IMR-90 (cell line): Measurements from ENCODE around the gene WARS2. TPM values are rescaled to one million over a fixed set of nuclear protein-coding genes. Genes with fewer than 3 reads are reported as not detected.

ENCODE experiments used
- ATAC-seq: fragments of 200-7000 bp; cut with Tn5 transposase; 2 replicates; pipeline ENCODE4 v1.9.1; 2020; ENCODE audit warnings: low read depth, mild to moderate bottlenecking, moderate library complexity
- BruUV-seq: library from RNA; stranded (reverse); fragments of 400-500 nt; replicated peaks from 2 replicates; lab custom pipeline; 2021; lab: Mats Ljungman, UMichigan
- CTCF ChIA-PET: fragments of 300-600 bp; formaldehyde crosslinking; extraction: SDS; loops from one replicate; lab custom pipeline; 2021; ENCODE audit warnings: antibody characterized with exemption; lab: Yijun Ruan, JAX
- POLR2A ChIA-PET: fragments of 300-600 bp; sonication (Branson Sonifier 250); formaldehyde crosslinking; loops from one replicate; lab custom pipeline; 2022; ENCODE audit warnings: antibody characterized with exemption; ENCODE audit not compliant: unreplicated experiment; lab: Charles Lee
- DNase-seq: peaks from one replicate; pipeline ENCODE4 v3.0.0; 2013
- H2AFZ ChIP-seq: replicated peaks from 2 replicates; pipeline ENCODE3; 2013; ENCODE audit warnings: low read length, mild to moderate bottlenecking; ENCODE audit not compliant: poor library complexity
- H2AK5ac ChIP-seq: 2 replicates; pipeline ENCODE4 v1.6.1; 2013; ENCODE audit warnings: low read depth, low read length, inconsistent platforms
- H2AK9ac ChIP-seq: replicated peaks from 2 replicates; pipeline ENCODE3; 2013; ENCODE audit warnings: mild to moderate bottlenecking, low read depth, low read length, moderate library complexity; ENCODE audit not compliant: poor library complexity
- H2BK120ac ChIP-seq: 2 replicates; pipeline ENCODE4 v1.6.1; 2013; ENCODE audit warnings: low read depth, low read length, inconsistent platforms
- H2BK15ac ChIP-seq: 3 replicates; pipeline ENCODE4 v1.6.1; 2013; ENCODE audit warnings: low read depth, low read length, inconsistent platforms
- H2BK20ac ChIP-seq: 2 replicates; pipeline ENCODE4 v1.6.1; 2013; ENCODE audit warnings: low read depth, mild to moderate bottlenecking, inconsistent platforms, low read length, moderate library complexity
- H2BK5ac ChIP-seq: 2 replicates; pipeline ENCODE4 v1.6.1; 2013; ENCODE audit warnings: mild to moderate bottlenecking, low read depth, low read length, inconsistent platforms; ENCODE audit not compliant: poor library complexity, severe bottlenecking
- H3K14ac ChIP-seq: replicated peaks from 2 replicates; pipeline ENCODE4 v1.6.1; 2013; ENCODE audit warnings: low read depth, low read length, inconsistent platforms
- H3K18ac ChIP-seq: 2 replicates; pipeline ENCODE4 v1.6.1; 2013; ENCODE audit warnings: low read depth, low read length, control low read depth
- H3K23ac ChIP-seq: 2 replicates; pipeline ENCODE4 v1.6.1; 2013; ENCODE audit warnings: low read depth, low read length, inconsistent platforms
- H3K27ac ChIP-seq: 2 replicates; pipeline ENCODE4 v1.5.1; 2013; ENCODE audit warnings: mild to moderate bottlenecking, control low read depth, low read length; ENCODE audit not compliant: insufficient read depth
- H3K27me3 ChIP-seq: 2 replicates; pipeline ENCODE4 v1.6.1; 2013; ENCODE audit warnings: low read length; ENCODE audit not compliant: control insufficient read depth, insufficient read depth
- H3K36me3 ChIP-seq: 2 replicates; pipeline ENCODE4 v1.6.1; 2013; ENCODE audit warnings: low read length, mixed read lengths; ENCODE audit not compliant: control insufficient read depth, insufficient read depth
- H3K4ac ChIP-seq: 2 replicates; pipeline ENCODE4 v1.6.1; 2013; ENCODE audit warnings: low read depth, low read length, inconsistent platforms
- H3K4me1 ChIP-seq: 2 replicates; pipeline ENCODE4 v1.6.1; 2013; ENCODE audit warnings: low read length, mixed read lengths; ENCODE audit not compliant: control insufficient read depth, insufficient read depth
- H3K4me2 ChIP-seq: 2 replicates; pipeline ENCODE4 v1.6.1; 2013; ENCODE audit warnings: low read depth, mild to moderate bottlenecking, control low read depth, low read length, moderate library complexity
- H3K4me3 ChIP-seq: 2 replicates; pipeline ENCODE4 v1.5.1; 2013; ENCODE audit warnings: low read depth, mild to moderate bottlenecking, control low read depth, low read length, moderate library complexity; ENCODE audit not compliant: insufficient read depth
- H3K56ac ChIP-seq: 2 replicates; pipeline ENCODE4 v1.6.1; 2013; ENCODE audit warnings: low read length, inconsistent platforms; ENCODE audit not compliant: insufficient read depth; ENCODE audit errors: extremely low read depth
- H3K79me1 ChIP-seq, 2 experiments: 2 replicates each; pipeline ENCODE4 v1.6.1; 2013; ENCODE audit warnings: low read length in 2 of 2, inconsistent platforms in 1 of 2, low read depth in 1 of 2
- H3K9ac ChIP-seq: 2 replicates; pipeline ENCODE4 v1.6.1; 2013; ENCODE audit warnings: low read depth, low read length, control low read depth
- H3K9me1 ChIP-seq: 2 replicates; pipeline ENCODE4 v1.6.1; 2013; ENCODE audit warnings: low read length, inconsistent platforms; ENCODE audit not compliant: insufficient read depth
- H3K9me3 ChIP-seq: 2 replicates; pipeline ENCODE4 v1.6.1; 2013; ENCODE audit warnings: low read length; ENCODE audit not compliant: control insufficient read depth, insufficient read depth
- H4K20me1 ChIP-seq: 2 replicates; pipeline ENCODE4 v1.6.1; 2013; ENCODE audit warnings: low read length, inconsistent platforms; ENCODE audit not compliant: insufficient read depth
- H4K5ac ChIP-seq: 2 replicates; pipeline ENCODE4 v1.6.1; 2013; ENCODE audit warnings: mild to moderate bottlenecking, low read depth, low read length, control low read depth
- H4K8ac ChIP-seq, 2 experiments: 2 replicates each; pipeline ENCODE4 v1.6.1; 2013; ENCODE audit warnings: low read depth in 2 of 2, low read length in 2 of 2, control low read depth in 1 of 2, inconsistent platforms in 1 of 2
- H4K91ac ChIP-seq: 2 replicates; pipeline ENCODE4 v1.6.1; 2013; ENCODE audit warnings: low read depth, low read length, inconsistent platforms; ENCODE audit not compliant: insufficient read depth
- CEBPB ChIP-seq: IDR thresholded peaks from 2 replicates; pipeline ENCODE4 v1.6.1; 2012; ENCODE audit warnings: low read depth, low read length, improper control_type of control experiment
- CHD1 ChIP-seq: IDR thresholded peaks from 2 replicates; pipeline ENCODE4 v1.6.1; 2012; ENCODE audit warnings: low read depth, low read length, improper control_type of control experiment
- ELK1 ChIP-seq: fragments of 150-350 bp; IDR thresholded peaks from 2 replicates; pipeline ENCODE4 v1.6.1; 2016; ENCODE audit warnings: low read depth, mild to moderate bottlenecking, low read length, moderate library complexity, borderline replicate concordance
- MAFK ChIP-seq: IDR thresholded peaks from 2 replicates; pipeline ENCODE4 v1.6.1; 2012; ENCODE audit warnings: low read depth, low read length, improper control_type of control experiment
- POLR2A ChIP-seq: IDR thresholded peaks from 2 replicates; pipeline ENCODE4 v1.6.1; 2012; ENCODE audit warnings: mild to moderate bottlenecking, low read depth, low read length
- SMC3 ChIP-seq: fragments of 150-350 bp; IDR thresholded peaks from 2 replicates; pipeline ENCODE4 v1.6.1; 2016; ENCODE audit warnings: low read depth, mild to moderate bottlenecking, antibody characterized with exemption, low read length, moderate library complexity
- WGBS, 2 experiments: methylation state at CpG; one replicate each; pipeline versions ENCODE4 v1.1.5 to v1.1.7; 2013; ENCODE audit warnings: missing lambda C conversion rate in 2 of 2; ENCODE audit not compliant: insufficient read length in 1 of 2; ENCODE audit errors: extremely low coverage in 2 of 2; 5-methylcytosine and 5-hydroxymethylcytosine counted together
- dilution Hi-C: fragments of 300-500 bp; cut with HindIII; formaldehyde crosslinking; loops from one replicate; pipeline ENCODE4 v1.14.3; 2018; ENCODE audit warnings: low sequenced_read_pairs; ENCODE audit not compliant: unreplicated experiment
- in situ Hi-C: fragments of 300-500 bp; cut with MboI; formaldehyde crosslinking; loops from 3 replicates; pipeline ENCODE4 v1.14.3; 2019; ENCODE audit warnings: low sequenced_read_pairs, inconsistent platforms, mixed read lengths
- intact Hi-C: fragments of 100-400 bp; cut with micrococcal nuclease; formaldehyde crosslinking; loops from 2 replicates; pipeline ENCODE4 v1.10.0; 2022
- polyA plus RNA-seq, 3 experiments: library from polyadenylated mRNA; depleted of rRNA; stranded (reverse); fragments of >200 nt; gene quantifications; 2 replicates each; pipeline ENCODE4 v1.2.3, GENCODE V29; 2012; ENCODE audit warnings: low replicate concordance in 1 of 3
- total RNA-seq: library from RNA; depleted of rRNA; stranded (reverse); fragments of >200 nt; gene quantifications from 2 replicates; pipeline ENCODE4 v1.2.3, GENCODE V29; 2012

WARS2 gene
- total and polyA plus RNA-seq, 2 of the 4 experiments (the other 2 are of a cell fraction): 5.7 to 20.3 TPM

GRCh38 chr1:119141660-119142059 is 1.2 kb upstream of the WARS2 start:
- H3K36me3 ChIP-seq: no peaks in the 10 kb centered on the region
- no peak overlapping the region for H2AK9ac ChIP-seq
- H4K91ac ChIP-seq: no peak overlapping the region
- no peak overlapping the region for H2BK15ac ChIP-seq
- no TSS peak for BruUV-seq
- H3K9me1 ChIP-seq: peaks cover 5% of the 10 kb centered on the region; the same call in 1 of the 2 replicates
- DNase-seq: no peak
- no peak overlapping the region for H2AFZ ChIP-seq
- POLR2A ChIA-PET: interaction anchor here (0.6 kb wide), 1 partner anchor 188 kb away, joined by 4 read pairs; no protein-coding TSS in a partner anchor
- H4K5ac ChIP-seq: no peak overlapping the region
- no CpG with 5 or more reads among the region's 1 CpG for WGBS, 2 experiments
- H3K4me1 ChIP-seq: peaks cover 3% of the 10 kb centered on the region
- no peak overlapping the region for H2BK20ac ChIP-seq
- in situ Hi-C loops: no loop called here
- no peak overlapping the region for H2BK5ac ChIP-seq
- dilution Hi-C loops: no loop called here
- H2AK5ac ChIP-seq: no peak overlapping the region
- no peak overlapping the region for H3K23ac ChIP-seq
- no peaks in the 10 kb centered on the region for H3K27me3 ChIP-seq
- no peak overlapping the region for H3K9ac ChIP-seq
- CTCF ChIA-PET: interaction anchor here (1.1 kb wide), 1 partner anchor 37 kb away, joined by 5 read pairs; no protein-coding TSS in a partner anchor
- H2BK120ac ChIP-seq: no peak overlapping the region
- ATAC-seq: no peak
- H3K56ac ChIP-seq: no peak overlapping the region
- H3K4me3 ChIP-seq: no peak overlapping the region
- no peak overlapping the region for H3K27ac ChIP-seq
- H3K9me3 ChIP-seq: no peaks in the 10 kb centered on the region
- no peak overlapping the region for H3K14ac ChIP-seq
- no peaks in the 10 kb centered on the region for H4K20me1 ChIP-seq
- no peak overlapping the region; a peak in 1 of 4 replicates for H4K8ac ChIP-seq
- H3K18ac ChIP-seq: no peak overlapping the region
- peaks cover 5 to 22% of the 10 kb centered on the region in 2 experiments; a peak in 3 of 4 replicates for H3K79me1 ChIP-seq
- H3K4ac ChIP-seq: no peak overlapping the region
- TF ChIP-seq SMC3: no peak
- no peak for TF ChIP-seq CEBPB
- TF ChIP-seq CHD1: no peak
- TF ChIP-seq MAFK: no peak
- TF ChIP-seq ELK1: no peak
- no peak for TF ChIP-seq POLR2A
- no peak overlapping the region for H3K4me2 ChIP-seq
- intact Hi-C loops: loop anchor here (5.0 kb wide), 3 partner anchors 136 to 994 kb away; partner anchors contain the start of gene HAO2
